IMR-90 (cell line): ENCODE results near the gene MICAL3. TPM values are rescaled to one million over a fixed set of nuclear protein-coding genes. Genes with fewer than 3 reads are reported as not detected.
A peak's percentile ranks its signal among the peaks of the same experiment; 100 is the strongest.

ENCODE experiments used
- ATAC-seq: fragments of 200-7000 bp; cut with Tn5 transposase; 2 replicates; pipeline ENCODE4 v1.9.1; 2020; ENCODE audit warnings: low read depth, mild to moderate bottlenecking, moderate library complexity
- BruUV-seq: library from RNA; stranded (reverse); fragments of 400-500 nt; replicated peaks from 2 replicates; lab custom pipeline; 2021; lab: Mats Ljungman, UMichigan
- CTCF ChIA-PET: fragments of 300-600 bp; formaldehyde crosslinking; extraction: SDS; loops from one replicate; lab custom pipeline; 2021; ENCODE audit warnings: antibody characterized with exemption; lab: Yijun Ruan, JAX
- POLR2A ChIA-PET: fragments of 300-600 bp; sonication (Branson Sonifier 250); formaldehyde crosslinking; loops from one replicate; lab custom pipeline; 2022; ENCODE audit warnings: antibody characterized with exemption; ENCODE audit not compliant: unreplicated experiment; lab: Charles Lee
- DNase-seq: peaks from one replicate; pipeline ENCODE4 v3.0.0; 2013
- H2AFZ ChIP-seq: replicated peaks from 2 replicates; pipeline ENCODE3; 2013; ENCODE audit warnings: low read length, mild to moderate bottlenecking; ENCODE audit not compliant: poor library complexity
- H2AK5ac ChIP-seq: 2 replicates; pipeline ENCODE4 v1.6.1; 2013; ENCODE audit warnings: low read depth, low read length, inconsistent platforms
- H2AK9ac ChIP-seq: replicated peaks from 2 replicates; pipeline ENCODE3; 2013; ENCODE audit warnings: mild to moderate bottlenecking, low read depth, low read length, moderate library complexity; ENCODE audit not compliant: poor library complexity
- H2BK120ac ChIP-seq: 2 replicates; pipeline ENCODE4 v1.6.1; 2013; ENCODE audit warnings: low read depth, low read length, inconsistent platforms
- H2BK15ac ChIP-seq: 3 replicates; pipeline ENCODE4 v1.6.1; 2013; ENCODE audit warnings: low read depth, low read length, inconsistent platforms
- H2BK20ac ChIP-seq: 2 replicates; pipeline ENCODE4 v1.6.1; 2013; ENCODE audit warnings: low read depth, mild to moderate bottlenecking, inconsistent platforms, low read length, moderate library complexity
- H2BK5ac ChIP-seq: 2 replicates; pipeline ENCODE4 v1.6.1; 2013; ENCODE audit warnings: mild to moderate bottlenecking, low read depth, low read length, inconsistent platforms; ENCODE audit not compliant: poor library complexity, severe bottlenecking
- H3K14ac ChIP-seq: replicated peaks from 2 replicates; pipeline ENCODE4 v1.6.1; 2013; ENCODE audit warnings: low read depth, low read length, inconsistent platforms
- H3K18ac ChIP-seq: 2 replicates; pipeline ENCODE4 v1.6.1; 2013; ENCODE audit warnings: low read depth, low read length, control low read depth
- H3K23ac ChIP-seq: 2 replicates; pipeline ENCODE4 v1.6.1; 2013; ENCODE audit warnings: low read depth, low read length, inconsistent platforms
- H3K27ac ChIP-seq: 2 replicates; pipeline ENCODE4 v1.5.1; 2013; ENCODE audit warnings: mild to moderate bottlenecking, control low read depth, low read length; ENCODE audit not compliant: insufficient read depth
- H3K27me3 ChIP-seq: 2 replicates; pipeline ENCODE4 v1.6.1; 2013; ENCODE audit warnings: low read length; ENCODE audit not compliant: control insufficient read depth, insufficient read depth
- H3K36me3 ChIP-seq: 2 replicates; pipeline ENCODE4 v1.6.1; 2013; ENCODE audit warnings: low read length, mixed read lengths; ENCODE audit not compliant: control insufficient read depth, insufficient read depth
- H3K4ac ChIP-seq: 2 replicates; pipeline ENCODE4 v1.6.1; 2013; ENCODE audit warnings: low read depth, low read length, inconsistent platforms
- H3K4me1 ChIP-seq: 2 replicates; pipeline ENCODE4 v1.6.1; 2013; ENCODE audit warnings: low read length, mixed read lengths; ENCODE audit not compliant: control insufficient read depth, insufficient read depth
- H3K4me2 ChIP-seq: 2 replicates; pipeline ENCODE4 v1.6.1; 2013; ENCODE audit warnings: low read depth, mild to moderate bottlenecking, control low read depth, low read length, moderate library complexity
- H3K4me3 ChIP-seq: 2 replicates; pipeline ENCODE4 v1.5.1; 2013; ENCODE audit warnings: low read depth, mild to moderate bottlenecking, control low read depth, low read length, moderate library complexity; ENCODE audit not compliant: insufficient read depth
- H3K56ac ChIP-seq: 2 replicates; pipeline ENCODE4 v1.6.1; 2013; ENCODE audit warnings: low read length, inconsistent platforms; ENCODE audit not compliant: insufficient read depth; ENCODE audit errors: extremely low read depth
- H3K79me1 ChIP-seq, 2 experiments: 2 replicates each; pipeline ENCODE4 v1.6.1; 2013; ENCODE audit warnings: low read length in 2 of 2, inconsistent platforms in 1 of 2, low read depth in 1 of 2
- H3K9ac ChIP-seq: 2 replicates; pipeline ENCODE4 v1.6.1; 2013; ENCODE audit warnings: low read depth, low read length, control low read depth
- H3K9me1 ChIP-seq: 2 replicates; pipeline ENCODE4 v1.6.1; 2013; ENCODE audit warnings: low read length, inconsistent platforms; ENCODE audit not compliant: insufficient read depth
- H3K9me3 ChIP-seq: 2 replicates; pipeline ENCODE4 v1.6.1; 2013; ENCODE audit warnings: low read length; ENCODE audit not compliant: control insufficient read depth, insufficient read depth
- H4K20me1 ChIP-seq: 2 replicates; pipeline ENCODE4 v1.6.1; 2013; ENCODE audit warnings: low read length, inconsistent platforms; ENCODE audit not compliant: insufficient read depth
- H4K5ac ChIP-seq: 2 replicates; pipeline ENCODE4 v1.6.1; 2013; ENCODE audit warnings: mild to moderate bottlenecking, low read depth, low read length, control low read depth
- H4K8ac ChIP-seq, 2 experiments: 2 replicates each; pipeline ENCODE4 v1.6.1; 2013; ENCODE audit warnings: low read depth in 2 of 2, low read length in 2 of 2, control low read depth in 1 of 2, inconsistent platforms in 1 of 2
- H4K91ac ChIP-seq: 2 replicates; pipeline ENCODE4 v1.6.1; 2013; ENCODE audit warnings: low read depth, low read length, inconsistent platforms; ENCODE audit not compliant: insufficient read depth
- CEBPB ChIP-seq: IDR thresholded peaks from 2 replicates; pipeline ENCODE4 v1.6.1; 2012; ENCODE audit warnings: low read depth, low read length, improper control_type of control experiment
- MAFK ChIP-seq: IDR thresholded peaks from 2 replicates; pipeline ENCODE4 v1.6.1; 2012; ENCODE audit warnings: low read depth, low read length, improper control_type of control experiment
- MAZ ChIP-seq: IDR thresholded peaks from 2 replicates; pipeline ENCODE4 v1.6.1; 2012; ENCODE audit warnings: low read depth, mild to moderate bottlenecking, low read length, improper control_type of control experiment, moderate library complexity, borderline replicate concordance
- MXI1 ChIP-seq: IDR thresholded peaks from 2 replicates; pipeline ENCODE4 v1.6.1; 2012; ENCODE audit warnings: low read depth, mild to moderate bottlenecking, low read length, moderate library complexity, borderline replicate concordance
- POLR2A ChIP-seq: IDR thresholded peaks from 2 replicates; pipeline ENCODE4 v1.6.1; 2012; ENCODE audit warnings: mild to moderate bottlenecking, low read depth, low read length
- RAD21 ChIP-seq: IDR thresholded peaks from 2 replicates; pipeline ENCODE4 v1.6.1; 2012; ENCODE audit warnings: low read length, improper control_type of control experiment
- RCOR1 ChIP-seq: IDR thresholded peaks from 2 replicates; pipeline ENCODE4 v1.6.1; 2012; ENCODE audit warnings: mild to moderate bottlenecking, low read length, improper control_type of control experiment; ENCODE audit not compliant: insufficient replicate concordance
- RFX5 ChIP-seq: IDR thresholded peaks from 2 replicates; pipeline ENCODE4 v1.8.0; 2012; ENCODE audit warnings: low read depth, mild to moderate bottlenecking, low read length, moderate library complexity
- WGBS, 2 experiments: methylation state at CpG; one replicate each; pipeline versions ENCODE4 v1.1.5 to v1.1.7; 2013; ENCODE audit warnings: missing lambda C conversion rate in 2 of 2; ENCODE audit not compliant: insufficient read length in 1 of 2; ENCODE audit errors: extremely low coverage in 2 of 2; 5-methylcytosine and 5-hydroxymethylcytosine counted together
- dilution Hi-C: fragments of 300-500 bp; cut with HindIII; formaldehyde crosslinking; loops from one replicate; pipeline ENCODE4 v1.14.3; 2018; ENCODE audit warnings: low sequenced_read_pairs; ENCODE audit not compliant: unreplicated experiment
- in situ Hi-C: fragments of 300-500 bp; cut with MboI; formaldehyde crosslinking; loops from 3 replicates; pipeline ENCODE4 v1.14.3; 2019; ENCODE audit warnings: low sequenced_read_pairs, inconsistent platforms, mixed read lengths
- intact Hi-C: fragments of 100-400 bp; cut with micrococcal nuclease; formaldehyde crosslinking; loops from 2 replicates; pipeline ENCODE4 v1.10.0; 2022
- polyA plus RNA-seq, 3 experiments: library from polyadenylated mRNA; depleted of rRNA; stranded (reverse); fragments of >200 nt; gene quantifications; 2 replicates each; pipeline ENCODE4 v1.2.3, GENCODE V29; 2012; ENCODE audit warnings: low replicate concordance in 1 of 3
- total RNA-seq: library from RNA; depleted of rRNA; stranded (reverse); fragments of >200 nt; gene quantifications from 2 replicates; pipeline ENCODE4 v1.2.3, GENCODE V29; 2012
- TF ChIP-seq, protein P1 (sequence below): fragments of 150-350 bp; IDR thresholded peaks from 2 replicates; pipeline ENCODE4 v1.6.1; 2017; ENCODE audit warnings: mild to moderate bottlenecking, antibody characterized with exemption, low read length, low read depth
- TF ChIP-seq, protein P2 (sequence below): fragments of 150-350 bp; IDR thresholded peaks from 2 replicates; pipeline ENCODE4 v1.6.1; 2016; ENCODE audit warnings: low read depth, mild to moderate bottlenecking, low read length, moderate library complexity, borderline replicate concordance
- TF ChIP-seq, protein P3 (sequence below): conservative IDR thresholded peaks from 2 replicates; pipeline ENCODE4 v1.5.1; 2012; ENCODE audit warnings: mild to moderate bottlenecking, low read depth, low read length, improper control_type of control experiment

The MICAL3 gene
- total and polyA plus RNA-seq, 2 of the 4 experiments (the other 2 are of a cell fraction), result 17.6 to 26.8 TPM

DNA sequence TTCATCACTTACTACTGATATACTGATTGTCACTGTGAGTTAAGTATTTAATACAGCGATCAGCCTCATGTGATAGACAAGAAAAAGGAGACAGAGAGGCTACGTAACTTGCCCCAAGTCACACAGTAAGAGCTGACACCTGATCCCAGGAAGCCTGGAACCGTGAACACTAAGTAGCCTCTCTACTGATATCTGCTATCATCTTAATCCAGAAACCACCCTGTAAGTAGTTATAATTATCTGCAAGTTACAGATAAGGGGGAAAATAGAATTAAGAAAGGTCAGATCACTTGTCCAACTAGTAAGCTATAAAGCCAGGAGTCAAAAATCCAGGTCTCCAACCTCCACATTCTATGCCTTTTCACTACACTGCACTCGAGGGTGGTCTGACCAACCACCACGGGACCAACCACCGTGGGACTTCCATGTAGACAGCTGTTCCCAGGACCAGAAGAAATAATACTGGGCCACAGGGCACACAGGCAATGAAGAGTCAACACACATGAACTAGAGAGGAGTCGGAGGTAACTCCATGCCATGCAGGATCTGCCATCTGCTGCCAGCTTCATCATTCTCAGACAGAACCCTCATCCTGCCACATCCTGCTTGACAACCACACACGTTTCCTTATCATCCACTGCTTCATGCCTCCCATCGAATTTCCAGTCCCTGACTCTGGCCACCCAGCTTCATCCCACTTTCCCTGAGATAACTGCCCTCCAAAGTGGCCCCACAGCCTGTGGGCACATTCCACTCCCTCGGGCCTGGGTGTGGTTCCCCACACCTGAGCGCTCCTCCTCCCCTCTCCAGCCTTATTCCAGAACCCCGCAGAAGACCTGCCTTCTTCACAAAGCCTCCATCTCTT, 58.6 kb downstream of the MICAL3 start:
- no peak overlapping the region for H2BK15ac ChIP-seq
- 98% methylated on average over 6 of the region's 12 CpGs; no CpG with 5 or more reads in 1 of the 2 experiments for WGBS, 2 experiments
- H3K79me1 ChIP-seq, result peaks cover 63 to 92% of the 10 kb centered on the region in 2 experiments
- peaks cover 28% of the 10 kb centered on the region for H3K4me1 ChIP-seq
- H4K20me1 ChIP-seq, result peaks cover 14% of the 10 kb centered on the region
- TF ChIP-seq RFX5 (no peak), CEBPB (no peak), MAZ (no peak), MAFK (no peak), MXI1 (no peak), RCOR1 (no peak), RAD21 (no peak), POLR2A (no peak)
- TF ChIP-seq, protein P1, sequence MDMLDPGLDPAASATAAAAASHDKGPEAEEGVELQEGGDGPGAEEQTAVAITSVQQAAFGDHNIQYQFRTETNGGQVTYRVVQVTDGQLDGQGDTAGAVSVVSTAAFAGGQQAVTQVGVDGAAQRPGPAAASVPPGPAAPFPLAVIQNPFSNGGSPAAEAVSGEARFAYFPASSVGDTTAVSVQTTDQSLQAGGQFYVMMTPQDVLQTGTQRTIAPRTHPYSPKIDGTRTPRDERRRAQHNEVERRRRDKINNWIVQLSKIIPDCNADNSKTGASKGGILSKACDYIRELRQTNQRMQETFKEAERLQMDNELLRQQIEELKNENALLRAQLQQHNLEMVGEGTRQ, result no peak
- TF ChIP-seq, protein P2, sequence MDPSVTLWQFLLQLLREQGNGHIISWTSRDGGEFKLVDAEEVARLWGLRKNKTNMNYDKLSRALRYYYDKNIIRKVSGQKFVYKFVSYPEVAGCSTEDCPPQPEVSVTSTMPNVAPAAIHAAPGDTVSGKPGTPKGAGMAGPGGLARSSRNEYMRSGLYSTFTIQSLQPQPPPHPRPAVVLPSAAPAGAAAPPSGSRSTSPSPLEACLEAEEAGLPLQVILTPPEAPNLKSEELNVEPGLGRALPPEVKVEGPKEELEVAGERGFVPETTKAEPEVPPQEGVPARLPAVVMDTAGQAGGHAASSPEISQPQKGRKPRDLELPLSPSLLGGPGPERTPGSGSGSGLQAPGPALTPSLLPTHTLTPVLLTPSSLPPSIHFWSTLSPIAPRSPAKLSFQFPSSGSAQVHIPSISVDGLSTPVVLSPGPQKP, result no peak
- TF ChIP-seq, protein P3, sequence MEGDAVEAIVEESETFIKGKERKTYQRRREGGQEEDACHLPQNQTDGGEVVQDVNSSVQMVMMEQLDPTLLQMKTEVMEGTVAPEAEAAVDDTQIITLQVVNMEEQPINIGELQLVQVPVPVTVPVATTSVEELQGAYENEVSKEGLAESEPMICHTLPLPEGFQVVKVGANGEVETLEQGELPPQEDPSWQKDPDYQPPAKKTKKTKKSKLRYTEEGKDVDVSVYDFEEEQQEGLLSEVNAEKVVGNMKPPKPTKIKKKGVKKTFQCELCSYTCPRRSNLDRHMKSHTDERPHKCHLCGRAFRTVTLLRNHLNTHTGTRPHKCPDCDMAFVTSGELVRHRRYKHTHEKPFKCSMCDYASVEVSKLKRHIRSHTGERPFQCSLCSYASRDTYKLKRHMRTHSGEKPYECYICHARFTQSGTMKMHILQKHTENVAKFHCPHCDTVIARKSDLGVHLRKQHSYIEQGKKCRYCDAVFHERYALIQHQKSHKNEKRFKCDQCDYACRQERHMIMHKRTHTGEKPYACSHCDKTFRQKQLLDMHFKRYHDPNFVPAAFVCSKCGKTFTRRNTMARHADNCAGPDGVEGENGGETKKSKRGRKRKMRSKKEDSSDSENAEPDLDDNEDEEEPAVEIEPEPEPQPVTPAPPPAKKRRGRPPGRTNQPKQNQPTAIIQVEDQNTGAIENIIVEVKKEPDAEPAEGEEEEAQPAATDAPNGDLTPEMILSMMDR, result no peak
- H2AK9ac ChIP-seq, result no peak overlapping the region
- no peaks in the 10 kb centered on the region for H3K27me3 ChIP-seq
- H3K9me1 ChIP-seq, result peaks cover 28% of the 10 kb centered on the region
- no peak overlapping the region for H2BK5ac ChIP-seq
- peak overlapping the region; percentile 60; the same call in 1 of the 2 replicates for H3K23ac ChIP-seq
- no peak overlapping the region for H4K8ac ChIP-seq
- peak overlapping the region; percentile 26; the same call in 1 of the 2 replicates for H3K14ac ChIP-seq
- H3K36me3 ChIP-seq, result peaks cover 2% of the 10 kb centered on the region
- H2AK5ac ChIP-seq, result peak overlapping the region; percentile 35
- no peak overlapping the region; the same call in 1 of the 2 replicates for H2BK120ac ChIP-seq
- BruUV-seq, result no TSS peak
- ATAC-seq, result no peak
- CTCF ChIA-PET, result no interaction called here
- H3K27ac ChIP-seq, result no peak overlapping the region
- H4K91ac ChIP-seq, result no peak overlapping the region
- intact Hi-C loops, result no loop called here
- H3K56ac ChIP-seq, result no peak overlapping the region
- dilution Hi-C loops, result no loop called here
- POLR2A ChIA-PET, result interaction anchor here (0.5 kb wide), 1 partner anchor 8 kb away, joined by 7 read pairs; no protein-coding TSS in a partner anchor
- H3K4ac ChIP-seq, result peak overlapping the region; percentile 9; the same call in 1 of the 2 replicates
- H3K9me3 ChIP-seq, result no peaks in the 10 kb centered on the region
- H3K9ac ChIP-seq, result no peak overlapping the region
- no peak overlapping the region for H2BK20ac ChIP-seq
- H3K4me2 ChIP-seq, result no peak overlapping the region
- no peak overlapping the region for H3K4me3 ChIP-seq
- DNase-seq, result no peak
- no peak overlapping the region for H2AFZ ChIP-seq
- in situ Hi-C loops, result loop anchor here (5.0 kb wide), 1 partner anchor 53 kb away; no protein-coding TSS in a partner anchor
- no peak overlapping the region for H4K5ac ChIP-seq
- no peak overlapping the region for H3K18ac ChIP-seq
